H9 (cell line): ENCODE results near the gene PPP1R15A. TPM values are rescaled to one million over a fixed set of nuclear protein-coding genes. Genes with fewer than 3 reads are reported as not detected.

ENCODE experiments used
- DNase-seq: peaks from one replicate; pipeline ENCODE4 v3.0.0-alpha.2; 2017
- H2AFZ ChIP-seq: one replicate; pipeline ENCODE4 v1.6.1; 2013; ENCODE audit warnings: mild to moderate bottlenecking, low read length, control low read depth, moderate library complexity
- H2AK5ac ChIP-seq: 2 replicates; pipeline ENCODE4 v1.6.1; 2013; ENCODE audit warnings: low read length, control low read depth, mixed read lengths; ENCODE audit not compliant: insufficient read length
- H2BK120ac ChIP-seq: one replicate; pipeline ENCODE4 v1.6.1; 2013; ENCODE audit warnings: low read depth, mild to moderate bottlenecking, low read length, control low read depth, inconsistent platforms; ENCODE audit not compliant: poor library complexity, severe bottlenecking
- H2BK12ac ChIP-seq: 2 replicates; pipeline ENCODE4 v1.6.1; 2013; ENCODE audit warnings: low read length, control low read depth, mixed read lengths, low read depth; ENCODE audit not compliant: insufficient read length
- H2BK15ac ChIP-seq: 2 replicates; pipeline ENCODE4 v1.6.1; 2013; ENCODE audit warnings: low read depth, low read length, control low read depth
- H2BK20ac ChIP-seq: one replicate; pipeline ENCODE4 v1.6.1; 2013; ENCODE audit warnings: low read depth, mild to moderate bottlenecking, low read length, control low read depth, inconsistent platforms; ENCODE audit not compliant: poor library complexity, severe bottlenecking
- H2BK5ac ChIP-seq: 2 replicates; pipeline ENCODE4 v1.6.1; 2013; ENCODE audit warnings: low read length, control low read depth, mixed read lengths; ENCODE audit not compliant: insufficient read length
- H3K14ac ChIP-seq: 2 replicates; pipeline ENCODE4 v1.6.1; 2013; ENCODE audit warnings: low read length, control low read depth; ENCODE audit not compliant: insufficient read depth
- H3K18ac ChIP-seq: 2 replicates; pipeline ENCODE4 v1.6.1; 2013; ENCODE audit warnings: low read depth, mild to moderate bottlenecking, mixed read lengths, low read length, control low read depth; ENCODE audit not compliant: insufficient read length
- H3K23ac ChIP-seq: 2 replicates; pipeline ENCODE4 v1.6.1; 2013; ENCODE audit warnings: low read length, control low read depth, mixed read lengths, low read depth; ENCODE audit not compliant: insufficient read length
- H3K23me2 ChIP-seq: 2 replicates; pipeline ENCODE4 v1.6.1; 2013; ENCODE audit warnings: low read depth, mild to moderate bottlenecking, mixed read lengths, low read length, control low read depth; ENCODE audit not compliant: insufficient read length, poor library complexity, severe bottlenecking
- H3K27ac ChIP-seq: 2 replicates; pipeline ENCODE4 v1.5.1; 2013; ENCODE audit warnings: low read length, control low read depth, mixed read lengths, low read depth; ENCODE audit not compliant: insufficient read length
- H3K27me3 ChIP-seq: 2 replicates; pipeline ENCODE4 v1.6.1; 2013; ENCODE audit warnings: low read length, control low read depth, inconsistent platforms; ENCODE audit not compliant: insufficient read depth
- H3K4ac ChIP-seq: 2 replicates; pipeline ENCODE4 v1.6.1; 2013; ENCODE audit warnings: low read depth, mild to moderate bottlenecking, control low read depth, inconsistent platforms, low read length, moderate library complexity
- H3K4me1 ChIP-seq: 2 replicates; pipeline ENCODE4 v1.6.1; 2013; ENCODE audit warnings: low read length, control low read depth, inconsistent platforms; ENCODE audit not compliant: insufficient read depth
- H3K4me2 ChIP-seq: 2 replicates; pipeline ENCODE4 v1.6.1; 2013; ENCODE audit warnings: low read length, control low read depth, mixed read lengths; ENCODE audit not compliant: insufficient read length, insufficient read depth
- H3K56ac ChIP-seq: 2 replicates; pipeline ENCODE4 v1.6.1; 2013; ENCODE audit warnings: low read depth, mild to moderate bottlenecking, mixed read lengths, low read length, control low read depth; ENCODE audit not compliant: insufficient read length
- H3K79me1 ChIP-seq: 2 replicates; pipeline ENCODE4 v1.6.1; 2013; ENCODE audit warnings: low read depth, mild to moderate bottlenecking, moderate library complexity, low read length, control low read depth, inconsistent platforms; ENCODE audit not compliant: insufficient read depth, poor library complexity, severe bottlenecking
- H3K79me2 ChIP-seq: 2 replicates; pipeline ENCODE4 v1.6.1; 2013; ENCODE audit warnings: low read length, control low read depth, inconsistent platforms; ENCODE audit not compliant: insufficient read depth
- H3K9ac ChIP-seq: 2 replicates; pipeline ENCODE4 v1.6.1; 2013; ENCODE audit warnings: low read length, control low read depth, mixed read lengths; ENCODE audit not compliant: insufficient read length; ENCODE audit errors: extremely low read depth
- H3K9me3 ChIP-seq: one replicate; pipeline ENCODE4 v1.6.1; 2013; ENCODE audit warnings: low read depth, low read length, inconsistent platforms; ENCODE audit not compliant: control insufficient read depth
- H3T11ph ChIP-seq: one replicate; pipeline ENCODE4 v1.6.1; 2013; ENCODE audit warnings: mild to moderate bottlenecking, low read length, control low read depth, inconsistent platforms
- H4K20me1 ChIP-seq: one replicate; pipeline ENCODE4 v1.6.1; 2013; ENCODE audit not compliant: control insufficient read depth, insufficient read length, insufficient read depth
- H4K5ac ChIP-seq: 2 replicates; pipeline ENCODE4 v1.6.1; 2013; ENCODE audit warnings: low read depth, mild to moderate bottlenecking, mixed read lengths, low read length, control low read depth; ENCODE audit not compliant: insufficient read length
- H4K8ac ChIP-seq: replicated peaks from 2 replicates; pipeline ENCODE4 v1.6.1; 2013; ENCODE audit warnings: low read length, control low read depth, mixed read lengths, low read depth; ENCODE audit not compliant: insufficient read length
- H4K91ac ChIP-seq: 2 replicates; pipeline ENCODE4 v1.6.1; 2013; ENCODE audit warnings: low read depth, mild to moderate bottlenecking, moderate library complexity, mixed read lengths, low read length, control low read depth; ENCODE audit not compliant: insufficient read length
- H3K27ac Mint-ChIP-seq, 3 experiments: 2 replicates in 2 of 3; 3 replicates in 1 of 3; pipeline ENCODE4 v1.8.0; 2020 to 2021; ENCODE audit warnings: mixed read lengths in 3 of 3, mild to moderate bottlenecking in 1 of 3, moderate library complexity in 1 of 3
- H3K27me3 Mint-ChIP-seq: 2 replicates; pipeline ENCODE4 v1.8.0; 2021; ENCODE audit warnings: low read depth, mild to moderate bottlenecking, moderate library complexity, mixed read lengths
- H3K36me3 Mint-ChIP-seq, 3 experiments: 2 replicates in 2 of 3; 3 replicates in 1 of 3; pipeline ENCODE4 v1.8.0; 2020 to 2021; ENCODE audit warnings: low read depth in 3 of 3, mixed read lengths in 3 of 3; ENCODE audit not compliant: insufficient read depth in 1 of 3
- H3K4me1 Mint-ChIP-seq, 2 experiments: 2 replicates each; pipeline ENCODE4 v1.8.0; 2020; ENCODE audit warnings: mixed read lengths in 2 of 2
- H3K4me3 Mint-ChIP-seq, 2 experiments: 2 replicates in 1 of 2; 3 replicates in 1 of 2; pipeline ENCODE4 v1.8.0; 2020 to 2021; ENCODE audit warnings: mild to moderate bottlenecking in 2 of 2, mixed read lengths in 2 of 2, moderate library complexity in 1 of 2
- H3K9me3 Mint-ChIP-seq, 2 experiments: 2 replicates in 1 of 2; 3 replicates in 1 of 2; pipeline ENCODE4 v1.8.0; 2020; ENCODE audit warnings: mild to moderate bottlenecking in 2 of 2, mixed read lengths in 2 of 2, moderate library complexity in 1 of 2
- CTCF ChIP-seq: fragments of 200-600 bp; sonication (generic); conservative IDR thresholded peaks from 3 replicates; pipeline ENCODE4 v1.8.0; 2021; ENCODE audit warnings: antibody characterized with exemption, mild to moderate bottlenecking
- WGBS: extraction: QIAGEN DNeasy Blood & Tissue Kit; methylation state at CpG from one replicate; pipeline ENCODE4 v1.1.7; 2013; ENCODE audit warnings: missing lambda C conversion rate, low lambda C conversion rate, mixed read lengths; ENCODE audit not compliant: insufficient read length; ENCODE audit errors: extremely low coverage; 5-methylcytosine and 5-hydroxymethylcytosine counted together
- total RNA-seq: library from RNA; stranded (reverse); gene quantifications from 2 replicates; pipeline ENCODE4 v1.2.1, GENCODE V29; 2021

PPP1R15A gene
- total RNA-seq, 1 experiment from 2014 or later: 17.2 TPM

- H3K9ac ChIP-seq: no peak overlapping the region
Observed at GRCh38 chr19:48905664-48906063, 33.4 kb downstream of the PPP1R15A start.

More at GRCh38 chr19:48905664-48906063, 33.4 kb downstream of the PPP1R15A start:
- H3K23ac ChIP-seq: no peak overlapping the region
- no peak overlapping the region for H3K14ac ChIP-seq
- H3K4me1 ChIP-seq: no peaks in the 10 kb centered on the region
- H4K20me1 ChIP-seq: no peaks in the 10 kb centered on the region
- Mint-ChIP-seq H3K27me3 (no peaks in the 10 kb centered on the region; the same call in 1 of the 2 replicates), H3K36me3 (peaks cover 31 to 75% (median 62%) of the 10 kb centered on the region in 3 experiments; a peak in 6 of 7 replicates), H3K4me1 (peaks cover 10 to 13% of the 10 kb centered on the region in 2 experiments), H3K9me3 (no peaks in the 10 kb centered on the region; a peak in 1 of 5 replicates), H3K4me3 (no peak overlapping the region), H3K27ac (peak overlapping the region in 1 of 3 experiments; percentile 94; a peak in 2 of 7 replicates)
- no peak overlapping the region for H3K4me2 ChIP-seq
- no peak overlapping the region for H2AFZ ChIP-seq
- H3K27ac ChIP-seq: no peak overlapping the region
- no peak overlapping the region for H2BK20ac ChIP-seq
- DNase-seq: no peak
- H3K9me3 ChIP-seq: no peaks in the 10 kb centered on the region
- H3K79me1 ChIP-seq: no peaks in the 10 kb centered on the region
- H3K27me3 ChIP-seq: no peaks in the 10 kb centered on the region
- H4K5ac ChIP-seq: no peak overlapping the region
- TF ChIP-seq CTCF: no peak
- no peak overlapping the region for H2BK120ac ChIP-seq
- no peak overlapping the region for H2BK5ac ChIP-seq
- no peak overlapping the region for H2BK15ac ChIP-seq
- no CpG with 5 or more reads among the region's 14 CpGs for WGBS
- H3K23me2 ChIP-seq: peaks cover 4% of the 10 kb centered on the region
- no peak overlapping the region for H3K56ac ChIP-seq
- H4K8ac ChIP-seq: no peak overlapping the region
- H4K91ac ChIP-seq: no peak overlapping the region
- H3K4ac ChIP-seq: no peak overlapping the region
- H2BK12ac ChIP-seq: no peak overlapping the region
- no peak overlapping the region for H2AK5ac ChIP-seq
- H3K18ac ChIP-seq: no peak overlapping the region
- H3K79me2 ChIP-seq: no peaks in the 10 kb centered on the region
- no peak overlapping the region for H3T11ph ChIP-seq
